GM21529 (cell line): ENCODE data around the gene RMRP.

ENCODE experiments used
- ATAC-seq: cut with Tn5 transposase; IDR thresholded peaks from one replicate; pipeline ENCODE4 v1.9.1; 2021; ENCODE audit not compliant: unreplicated experiment

The RMRP gene

DNA sequence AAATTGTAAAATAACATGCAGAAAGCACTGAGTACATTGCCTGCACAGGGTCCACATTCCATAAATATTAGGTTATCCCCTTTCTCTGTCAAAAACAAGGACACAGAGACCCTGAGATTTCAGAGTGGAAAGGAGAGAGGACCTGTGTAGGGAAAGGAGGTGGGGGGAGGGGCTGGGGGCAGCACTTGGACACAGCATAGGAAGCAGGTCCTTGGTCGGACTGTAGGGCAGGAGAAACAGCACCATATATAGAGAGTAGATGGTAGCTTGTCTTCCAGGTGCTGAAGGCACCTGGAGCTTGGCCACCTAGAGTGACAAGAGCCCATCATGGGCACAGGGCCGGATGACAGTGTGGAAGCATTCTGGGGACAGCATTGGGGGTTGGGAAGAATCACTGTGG is 29.5 kb upstream of the RMRP start:
- no peak for ATAC-seq

DNA sequence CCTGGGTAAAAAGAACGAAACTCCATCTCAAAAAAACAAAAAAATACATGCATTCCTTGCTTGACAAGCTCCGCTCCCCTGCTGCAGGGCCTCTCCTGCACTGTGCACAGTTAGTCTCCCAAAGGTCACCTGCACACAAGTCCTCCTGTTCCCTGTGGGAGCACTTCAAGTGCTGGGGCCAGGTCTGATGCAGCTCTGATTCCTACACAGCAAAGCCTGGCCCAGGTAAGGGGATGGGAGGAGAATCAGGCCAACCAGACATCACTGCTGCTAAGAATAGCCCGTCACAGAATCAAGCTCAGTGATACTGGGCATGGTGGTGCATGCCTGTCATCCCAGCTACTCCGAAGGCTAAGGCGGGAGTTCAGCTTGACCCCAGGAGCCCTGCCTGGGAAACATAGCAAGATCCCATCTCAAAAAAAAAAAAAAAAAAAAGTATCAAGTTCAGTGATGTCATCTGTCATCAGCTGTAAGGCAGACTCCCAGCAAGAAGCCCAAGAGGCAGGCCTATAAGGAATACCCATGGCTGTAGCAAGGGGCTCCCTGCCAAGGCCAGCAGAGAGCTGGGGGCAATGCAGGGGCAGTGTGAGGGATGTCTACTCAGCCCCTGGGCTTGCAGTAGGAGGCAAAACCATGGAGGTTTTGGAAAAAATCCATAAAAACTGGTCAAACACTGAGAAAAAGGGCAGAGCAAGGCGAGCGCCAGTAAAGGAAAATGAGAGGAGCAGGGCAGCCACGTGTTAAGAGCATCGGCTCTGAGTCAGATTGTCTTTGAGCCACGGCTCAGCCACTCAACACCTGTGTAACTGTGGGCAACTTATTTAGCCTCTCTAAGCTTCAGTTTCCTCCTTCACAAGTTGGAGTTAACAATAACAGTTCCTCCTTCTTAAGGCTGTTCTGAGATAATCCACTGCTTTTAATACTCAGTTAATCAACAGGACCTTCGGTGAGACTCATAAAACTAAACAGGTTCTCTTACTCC is 28.7 kb upstream of the RMRP start:
- no peak for ATAC-seq

DNA sequence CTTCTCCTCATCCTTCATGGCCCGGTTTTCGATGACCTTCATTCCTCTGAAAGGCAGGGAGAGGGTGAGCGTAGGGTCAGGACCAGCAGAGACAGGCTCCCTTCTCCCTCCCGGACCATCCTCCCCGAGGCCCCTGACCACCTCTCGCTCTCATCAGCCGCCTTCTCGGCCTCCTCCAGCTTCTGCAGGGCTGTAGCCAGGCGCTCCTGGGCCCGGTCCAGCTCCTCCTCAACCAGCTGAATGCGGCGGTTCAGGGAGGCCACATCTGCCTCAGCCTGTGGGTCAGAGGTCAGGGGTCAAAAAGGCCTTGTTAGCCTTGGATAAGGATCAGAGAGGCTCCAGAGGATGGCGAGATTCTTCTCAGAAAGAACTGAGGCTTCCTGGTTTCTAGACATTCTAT is 27.7 kb upstream of the RMRP start:
- ATAC-seq: no peak

DNA sequence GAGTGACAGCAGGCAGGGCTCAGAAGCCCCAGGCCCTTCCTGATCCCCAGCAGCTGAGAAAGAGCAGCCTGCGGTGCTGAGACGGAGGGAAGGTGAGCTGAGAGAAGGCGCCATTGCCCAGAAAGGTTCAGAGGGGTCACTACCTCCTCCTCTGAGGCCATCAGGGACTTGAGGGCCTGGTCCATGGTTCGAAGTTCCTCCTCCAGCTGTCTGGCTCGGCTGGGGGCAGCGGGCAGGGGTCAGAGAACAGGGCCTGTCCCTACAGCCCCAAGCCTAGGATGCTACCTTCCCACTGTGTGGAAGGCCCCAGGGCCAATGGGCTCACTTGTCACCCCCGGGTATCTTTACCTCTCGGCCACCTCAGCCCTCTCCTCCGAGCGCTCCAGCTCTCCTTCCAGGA is 27.1 kb upstream of the RMRP start:
- no peak for ATAC-seq

DNA sequence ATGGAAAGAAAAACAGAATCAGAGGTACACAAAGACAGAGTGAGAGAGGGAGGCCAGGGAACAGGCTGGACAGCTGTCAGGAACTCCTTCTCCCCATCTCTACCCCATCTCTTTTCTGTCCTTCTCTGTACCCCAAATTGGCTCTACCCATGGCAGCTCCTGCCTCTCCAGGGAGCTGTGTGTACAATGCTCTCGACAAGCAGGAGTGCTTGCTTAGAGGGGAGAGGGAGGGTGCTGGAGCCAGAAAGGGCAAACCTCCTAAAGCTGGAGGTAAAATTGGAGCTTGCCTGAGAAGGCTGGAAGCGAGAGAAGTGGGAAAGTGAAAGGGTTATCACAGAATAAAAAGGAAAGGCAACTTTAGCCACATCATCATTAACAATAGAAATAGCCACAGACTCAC is 25.5 kb upstream of the RMRP start:
- ATAC-seq: no peak

DNA sequence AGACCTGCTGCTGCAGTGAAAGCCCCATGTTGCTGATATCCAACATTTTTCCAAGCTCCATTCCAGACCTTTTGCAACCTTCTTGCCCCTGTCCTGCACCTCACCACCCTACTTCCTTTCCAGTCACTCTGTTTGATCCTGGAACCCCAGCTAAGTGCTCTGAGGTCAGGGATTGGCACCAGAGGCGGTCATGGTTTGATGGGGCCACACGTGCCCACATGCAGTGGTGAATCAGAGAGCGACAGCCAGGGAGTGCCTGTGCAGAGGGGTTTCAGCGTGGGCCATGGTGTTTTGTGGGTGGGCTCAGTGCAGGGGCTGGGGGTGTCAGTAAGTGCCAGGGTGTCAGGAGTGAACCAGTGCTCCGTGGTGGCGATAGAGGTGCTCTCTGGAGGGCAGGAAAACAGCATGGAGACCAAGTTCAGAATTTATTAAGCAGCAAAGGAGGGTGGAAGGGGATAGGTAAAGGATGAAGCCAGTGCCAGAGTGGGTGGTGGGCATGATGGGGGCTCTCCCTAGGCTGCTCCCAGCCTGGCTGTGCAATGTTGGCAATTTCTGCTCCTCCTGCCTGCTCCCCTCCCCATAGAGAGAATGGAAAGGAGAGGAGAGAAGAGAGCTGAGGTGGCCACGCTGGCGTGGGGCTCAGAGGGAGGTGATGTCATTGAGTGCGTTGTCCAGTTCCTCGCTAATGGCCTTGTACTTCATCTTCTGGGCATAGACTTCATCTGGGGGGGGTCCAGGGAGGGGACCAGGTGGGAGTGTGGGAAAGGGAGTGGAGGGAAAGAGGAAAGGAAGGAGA is 24.9 kb upstream of the RMRP start:
- ATAC-seq: no peak

DNA sequence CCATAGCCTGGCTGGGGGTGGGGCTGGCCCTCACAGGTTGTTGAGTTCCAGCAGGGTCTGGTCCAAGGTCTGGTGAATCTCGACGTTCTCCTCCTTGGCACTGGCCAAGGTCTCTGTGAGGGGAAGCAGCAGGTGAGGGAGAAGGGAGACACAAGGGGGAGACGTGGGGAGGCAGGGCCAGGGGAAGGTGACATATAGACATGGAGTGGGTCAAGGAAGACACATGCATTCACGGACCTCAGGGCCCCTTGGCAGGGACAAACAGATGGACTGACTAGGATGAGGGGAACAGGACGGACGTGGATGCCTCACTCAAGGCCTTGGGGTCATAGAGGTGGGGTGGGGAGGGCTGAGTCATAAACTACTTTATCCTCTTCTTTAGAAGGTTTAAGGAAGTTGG is 24.2 kb upstream of the RMRP start:
- no peak for ATAC-seq

DNA sequence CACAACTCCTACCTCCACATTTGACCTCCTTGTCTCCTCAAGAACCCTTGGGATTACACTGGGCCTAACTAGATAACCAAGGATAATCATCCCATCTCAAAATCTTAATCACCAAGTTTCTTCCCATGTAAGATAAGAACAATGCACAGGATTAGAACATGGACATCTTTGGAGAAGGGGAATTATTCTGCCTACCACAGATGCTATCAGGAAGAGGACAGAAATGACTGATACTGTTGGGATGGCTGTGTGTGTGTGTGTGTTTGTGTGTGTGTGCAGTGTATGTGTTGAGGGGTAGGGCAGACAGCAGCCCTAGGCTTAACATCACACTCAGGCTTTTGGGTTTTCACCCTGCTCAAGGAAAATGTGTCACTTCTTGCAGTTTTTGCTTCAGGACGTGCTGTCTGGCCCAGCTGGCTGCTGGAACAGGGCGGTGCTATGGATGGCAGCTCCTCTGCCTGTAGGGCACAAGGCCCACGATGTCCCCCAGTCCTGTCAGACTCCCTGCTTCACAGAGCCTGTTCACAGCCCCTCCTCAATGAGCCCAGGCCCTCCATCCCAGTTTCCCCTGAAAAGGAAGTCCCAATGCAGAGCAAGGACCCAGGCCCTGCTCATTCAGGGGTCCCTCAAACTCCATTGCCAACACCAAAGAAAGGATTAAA is 23.7 kb upstream of the RMRP start:
- ATAC-seq: no peak

DNA sequence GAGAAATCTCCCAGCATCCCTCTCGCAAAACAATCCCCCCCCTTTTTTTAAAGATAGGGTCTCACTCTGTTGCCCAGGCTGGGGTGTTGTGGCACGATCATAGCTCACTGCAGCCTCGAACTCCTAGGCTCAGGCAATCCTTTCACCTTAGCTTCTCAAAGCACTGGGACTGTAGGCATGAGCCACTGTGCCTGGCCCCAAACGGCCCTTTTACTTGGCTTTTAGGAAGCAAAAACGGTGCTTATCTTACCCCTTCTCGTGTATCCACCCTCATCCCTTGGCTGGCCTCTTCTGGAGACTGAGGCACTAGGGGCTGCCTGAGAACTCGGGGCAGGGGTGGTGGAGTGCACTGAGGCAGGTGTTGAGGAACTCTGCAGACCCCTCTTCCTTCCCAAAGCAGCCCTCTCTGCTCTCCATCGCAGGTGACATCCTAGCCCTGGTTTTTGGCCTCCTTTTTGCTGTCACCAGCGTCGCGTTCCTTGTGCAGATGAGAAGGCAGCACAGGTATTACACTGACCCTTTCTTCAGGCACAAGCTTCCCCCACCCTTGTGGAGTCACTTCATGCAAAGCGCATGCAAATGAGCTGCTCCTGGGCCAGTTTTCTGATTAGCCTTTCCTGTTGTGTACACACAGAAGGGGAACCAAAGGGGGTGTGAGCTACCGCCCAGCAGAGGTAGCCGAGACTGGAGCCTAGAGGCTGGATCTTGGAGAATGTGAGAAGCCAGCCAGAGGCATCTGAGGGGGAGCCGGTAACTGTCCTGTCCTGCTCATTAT is 22.7 kb upstream of the RMRP start:
- ATAC-seq: peak; percentile 81

DNA sequence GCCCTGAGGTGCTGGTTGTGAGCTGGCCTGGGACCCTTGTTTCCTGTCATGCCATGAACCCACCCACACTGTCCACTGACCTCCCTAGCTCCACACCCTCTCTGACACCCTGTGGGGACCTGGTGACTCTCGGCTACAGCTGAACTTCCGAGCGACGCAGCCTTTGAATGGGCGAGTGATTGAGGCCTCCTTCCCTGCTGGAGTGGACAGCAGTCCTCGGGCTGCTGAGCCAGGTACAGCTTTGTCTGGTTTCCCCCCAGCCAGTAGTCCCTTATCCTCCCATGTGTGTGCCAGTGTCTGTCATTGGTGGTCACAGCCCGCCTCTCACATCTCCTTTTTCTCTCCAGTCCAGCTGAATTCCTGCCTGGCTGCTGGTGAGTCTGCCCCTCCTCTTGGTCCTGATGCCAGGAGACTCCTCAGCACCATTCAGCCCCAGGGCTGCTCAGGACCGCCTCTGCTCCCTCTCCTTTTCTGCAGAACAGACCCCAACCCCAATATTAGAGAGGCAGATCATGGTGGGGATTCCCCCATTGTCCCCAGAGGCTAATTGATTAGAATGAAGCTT is 22.0 kb upstream of the RMRP start:
- ATAC-seq: no peak

DNA sequence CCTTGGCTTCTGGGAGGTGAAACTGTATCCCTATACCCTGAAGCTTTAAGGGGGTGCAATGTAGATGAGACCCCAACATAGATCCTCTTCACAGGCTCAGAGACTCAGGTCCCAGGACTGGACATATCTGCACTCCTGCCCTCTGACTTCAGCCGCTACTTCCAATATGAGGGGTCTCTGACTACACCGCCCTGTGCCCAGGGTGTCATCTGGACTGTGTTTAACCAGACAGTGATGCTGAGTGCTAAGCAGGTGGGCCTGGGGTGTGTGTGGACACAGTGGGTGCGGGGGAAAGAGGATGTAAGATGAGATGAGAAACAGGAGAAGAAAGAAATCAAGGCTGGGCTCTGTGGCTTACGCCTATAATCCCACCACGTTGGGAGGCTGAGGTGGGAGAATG is 21.3 kb upstream of the RMRP start:
- no peak for ATAC-seq

DNA sequence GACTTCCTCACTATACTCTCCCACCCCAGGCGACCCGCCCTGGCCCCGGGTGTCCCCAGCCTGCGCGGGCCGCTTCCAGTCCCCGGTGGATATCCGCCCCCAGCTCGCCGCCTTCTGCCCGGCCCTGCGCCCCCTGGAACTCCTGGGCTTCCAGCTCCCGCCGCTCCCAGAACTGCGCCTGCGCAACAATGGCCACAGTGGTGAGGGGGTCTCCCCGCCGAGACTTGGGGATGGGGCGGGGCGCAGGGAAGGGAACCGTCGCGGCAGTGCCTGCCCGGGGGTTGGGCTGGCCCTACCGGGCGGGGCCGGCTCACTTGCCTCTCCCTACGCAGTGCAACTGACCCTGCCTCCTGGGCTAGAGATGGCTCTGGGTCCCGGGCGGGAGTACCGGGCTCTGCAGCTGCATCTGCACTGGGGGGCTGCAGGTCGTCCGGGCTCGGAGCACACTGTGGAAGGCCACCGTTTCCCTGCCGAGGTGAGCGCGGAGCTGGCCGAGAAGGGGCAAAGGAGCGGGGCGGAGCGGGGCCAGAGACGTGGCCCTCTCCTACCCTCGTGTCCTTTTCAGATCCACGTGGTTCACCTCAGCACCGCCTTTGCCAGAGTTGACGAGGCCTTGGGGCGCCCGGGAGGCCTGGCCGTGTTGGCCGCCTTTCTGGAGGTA is 18.0 kb upstream of the RMRP start:
- ATAC-seq: no peak

DNA sequence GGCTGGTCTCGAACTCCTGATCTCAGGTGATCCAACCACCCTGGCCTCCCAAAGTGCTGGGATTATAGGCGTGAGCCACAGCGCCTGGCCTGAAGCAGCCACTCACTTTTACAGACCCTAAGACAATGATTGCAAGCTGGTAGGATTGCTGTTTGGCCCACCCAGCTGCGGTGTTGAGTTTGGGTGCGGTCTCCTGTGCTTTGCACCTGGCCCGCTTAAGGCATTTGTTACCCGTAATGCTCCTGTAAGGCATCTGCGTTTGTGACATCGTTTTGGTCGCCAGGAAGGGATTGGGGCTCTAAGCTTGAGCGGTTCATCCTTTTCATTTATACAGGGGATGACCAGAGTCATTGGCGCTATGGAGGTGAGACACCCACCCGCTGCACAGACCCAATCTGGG is 17.4 kb upstream of the RMRP start:
- ATAC-seq: no peak

DNA sequence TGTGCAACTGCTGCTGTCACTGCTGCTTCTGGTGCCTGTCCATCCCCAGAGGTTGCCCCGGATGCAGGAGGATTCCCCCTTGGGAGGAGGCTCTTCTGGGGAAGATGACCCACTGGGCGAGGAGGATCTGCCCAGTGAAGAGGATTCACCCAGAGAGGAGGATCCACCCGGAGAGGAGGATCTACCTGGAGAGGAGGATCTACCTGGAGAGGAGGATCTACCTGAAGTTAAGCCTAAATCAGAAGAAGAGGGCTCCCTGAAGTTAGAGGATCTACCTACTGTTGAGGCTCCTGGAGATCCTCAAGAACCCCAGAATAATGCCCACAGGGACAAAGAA is 16.2 kb upstream of the RMRP start:
- no peak for ATAC-seq

DNA sequence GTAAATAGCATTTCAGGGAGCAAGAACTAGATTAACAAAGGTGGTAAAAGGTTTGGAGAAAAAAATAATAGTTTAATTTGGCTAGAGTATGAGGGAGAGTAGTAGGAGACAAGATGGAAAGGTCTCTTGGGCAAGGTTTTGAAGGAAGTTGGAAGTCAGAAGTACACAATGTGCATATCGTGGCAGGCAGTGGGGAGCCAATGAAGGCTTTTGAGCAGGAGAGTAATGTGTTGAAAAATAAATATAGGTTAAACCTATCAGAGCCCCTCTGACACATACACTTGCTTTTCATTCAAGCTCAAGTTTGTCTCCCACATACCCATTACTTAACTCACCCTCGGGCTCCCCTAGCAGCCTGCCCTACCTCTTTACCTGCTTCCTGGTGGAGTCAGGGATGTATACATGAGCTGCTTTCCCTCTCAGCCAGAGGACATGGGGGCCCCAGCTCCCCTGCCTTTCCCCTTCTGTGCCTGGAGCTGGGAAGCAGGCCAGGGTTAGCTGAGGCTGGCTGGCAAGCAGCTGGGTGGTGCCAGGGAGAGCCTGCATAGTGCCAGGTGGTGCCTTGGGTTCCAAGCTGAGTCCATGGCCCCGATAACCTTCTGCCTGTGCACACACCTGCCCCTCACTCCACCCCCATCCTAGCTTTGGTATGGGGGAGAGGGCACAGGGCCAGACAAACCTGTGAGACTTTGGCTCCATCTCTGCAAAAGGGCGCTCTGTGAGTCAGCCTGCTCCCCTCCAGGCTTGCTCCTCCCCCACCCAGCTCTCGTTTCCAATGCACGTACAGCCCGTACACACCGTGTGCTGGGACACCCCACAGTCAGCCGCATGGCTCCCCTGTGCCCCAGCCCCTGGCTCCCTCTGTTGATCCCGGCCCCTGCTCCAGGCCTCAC is 15.6 kb upstream of the RMRP start, which contains the start of gene CA9:
TSS of gene CA9 (plus strand) at position 797 of the 893 bp plus-strand sequence. CDS start at position 829, 32 bp downstream.
- no peak for ATAC-seq

DNA sequence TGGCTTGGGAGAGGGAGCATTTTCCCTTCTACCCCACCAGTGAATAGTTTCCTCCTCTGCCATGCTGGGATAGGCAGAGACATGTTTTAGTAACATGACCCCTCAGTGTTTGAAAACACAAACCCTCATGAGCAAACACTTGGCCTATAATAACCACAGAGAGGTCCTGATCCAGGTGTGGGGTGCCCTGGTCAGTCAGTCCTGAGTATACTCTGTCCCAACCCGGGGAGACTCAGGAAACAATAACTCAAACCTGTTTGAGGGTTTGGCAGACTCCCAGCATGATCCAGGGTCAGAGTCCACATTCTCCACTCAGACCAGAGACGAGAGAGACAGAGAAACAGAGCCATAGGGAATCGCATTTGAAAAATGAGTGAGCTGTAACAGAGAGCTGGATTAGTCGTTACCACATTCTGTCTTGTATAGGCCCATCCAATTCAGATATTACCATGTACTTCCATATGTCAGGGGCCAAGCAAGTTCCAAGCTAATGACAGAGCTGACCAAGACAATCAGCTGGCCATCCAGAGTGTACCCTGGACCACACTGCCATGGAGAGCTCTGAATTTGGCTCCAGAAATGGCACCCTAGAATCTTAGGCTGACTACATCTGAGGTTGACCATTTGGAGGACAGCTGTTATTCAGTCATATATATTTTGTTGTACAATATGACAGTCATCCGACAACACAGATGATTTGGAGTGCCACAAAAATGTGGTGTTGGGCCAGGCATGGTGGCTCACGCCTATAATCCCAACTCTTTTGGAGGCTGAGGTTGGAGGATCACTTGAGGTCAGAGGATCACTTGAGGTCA is 11.7 kb upstream of the RMRP start:
- ATAC-seq: no peak

DNA sequence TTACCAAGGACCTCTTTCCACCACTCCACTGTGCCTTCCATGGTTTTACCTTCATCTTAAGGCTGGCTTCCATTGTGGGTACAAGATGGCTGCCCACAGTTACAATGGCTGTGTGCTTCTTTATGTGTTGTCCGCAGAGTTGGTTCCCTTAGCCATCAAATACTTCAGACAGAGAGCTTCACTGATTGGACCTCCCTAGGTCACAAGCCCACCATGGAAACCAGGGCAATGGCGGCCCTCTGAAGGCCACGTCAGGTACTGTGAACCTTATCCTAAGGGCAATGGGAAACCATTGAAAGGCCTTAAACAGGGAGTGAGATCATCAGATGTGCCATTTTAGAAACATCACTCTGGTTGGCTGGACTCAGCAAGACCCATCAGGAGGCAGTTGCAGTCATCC is 10.1 kb upstream of the RMRP start:
- no peak for ATAC-seq

DNA sequence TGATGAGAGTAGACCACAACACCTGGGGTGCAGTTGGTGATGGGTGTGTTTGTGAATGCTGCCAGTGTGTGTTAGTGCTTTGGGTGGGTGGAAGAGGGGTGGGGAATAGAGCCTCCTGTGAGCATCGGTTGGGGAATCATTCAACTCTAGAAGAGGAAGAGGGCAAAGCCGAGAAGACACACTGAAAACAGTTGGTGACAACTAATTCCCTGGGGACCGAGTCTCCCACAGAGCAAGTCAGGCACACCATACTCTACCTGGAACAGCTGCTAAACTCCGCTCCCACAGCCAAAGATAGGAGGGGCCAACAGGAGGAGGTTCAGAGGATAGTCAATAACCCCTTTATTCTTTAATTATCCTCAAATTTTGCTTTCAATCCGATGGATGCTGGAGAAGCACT is 8.7 kb upstream of the RMRP start:
- ATAC-seq: no peak
